NCI-H774 (cell line): Measurements from ENCODE around the gene RCAN3.
"Not testable (repeated sequence)": the region's sequence is repeated elsewhere in the genome, so short reads cannot be mapped to it uniquely, and the experiment has no call there.

Source experiments
- DNase-seq: peaks from one replicate; lab custom pipeline; 2025; lab: John Stamatoyannopoulos, UW

The RCAN3 gene

GRCh38 chr1:24502709-24503058 is at the start of gene RCAN3:
Gene RCAN3 (plus strand): TSS chr1:24502836. CDS start chr1:24514373, 11,537 bp downstream.
- DNase-seq, result peak; percentile 78

DNA sequence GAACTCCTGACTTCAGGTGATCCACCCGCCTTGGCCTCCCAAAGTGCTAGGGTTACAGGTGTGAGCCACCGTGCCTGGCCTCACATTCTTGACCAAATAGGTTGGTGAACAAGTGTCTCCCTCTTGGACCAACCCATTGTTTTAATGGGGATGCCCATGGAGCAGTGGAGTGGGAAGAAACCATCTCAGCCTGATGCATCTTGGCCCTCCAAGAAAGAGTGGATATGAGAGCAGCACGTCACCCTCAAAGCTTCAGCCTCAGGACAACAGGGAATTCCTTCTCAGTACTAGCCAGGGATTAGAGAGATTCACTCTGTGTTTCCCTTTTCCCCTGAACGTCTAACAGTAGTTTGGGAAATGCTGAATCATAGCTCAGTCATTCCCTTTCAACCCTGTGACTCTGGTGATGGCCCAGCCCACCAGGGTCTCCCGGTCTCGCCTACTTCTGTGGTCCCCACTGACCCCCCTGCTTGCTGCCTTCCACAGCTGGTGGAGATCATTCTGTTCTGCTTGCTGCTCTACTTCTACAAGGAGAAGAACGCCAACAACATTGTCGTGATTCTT is 49.6 kb upstream of the RCAN3 start:
- DNase-seq, result no peak

DNA sequence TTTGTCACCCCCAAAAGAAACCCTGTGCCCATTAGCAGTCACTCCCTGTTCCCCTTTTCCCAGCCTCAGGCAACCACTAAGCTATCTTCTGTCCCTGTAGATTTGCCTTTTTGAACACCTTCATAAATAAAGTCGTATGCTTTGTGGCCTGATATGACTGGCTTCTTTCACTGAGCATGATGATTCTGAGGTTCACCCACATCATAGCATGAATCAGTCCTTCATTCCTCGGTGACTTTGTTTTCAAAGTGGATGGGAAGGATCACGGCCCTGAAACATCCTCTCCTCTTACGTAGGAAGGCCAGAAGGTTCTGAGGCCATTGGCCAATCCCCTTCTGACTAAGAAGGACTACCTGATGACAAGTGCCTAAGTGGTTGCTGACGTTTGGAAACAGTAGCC is 48.0 kb upstream of the RCAN3 start:
- DNase-seq, result no peak

DNA sequence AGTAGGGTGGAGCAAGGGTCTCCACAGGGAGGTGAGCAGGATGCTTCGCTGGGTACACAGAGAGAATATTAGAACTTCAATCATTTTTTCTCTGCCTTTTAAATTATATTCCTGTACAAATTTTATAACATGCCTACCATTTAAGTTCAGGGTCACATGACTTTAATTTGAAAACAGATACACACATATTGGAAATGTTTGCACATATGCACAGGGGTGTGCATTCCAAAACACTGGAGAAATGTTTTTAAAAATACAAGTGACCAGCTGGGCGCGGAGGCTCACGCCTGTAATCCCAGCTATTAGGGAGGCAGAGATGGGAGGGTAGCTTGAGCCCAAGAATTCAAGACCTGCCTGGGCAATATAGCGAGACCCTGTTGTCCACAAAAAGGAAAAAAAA is 47.4 kb upstream of the RCAN3 start:
- DNase-seq, result no peak

- no peak for DNase-seq
These were observed 44.8 kb upstream of the RCAN3 start for GRCh38 chr1:24457866-24458265.

DNA sequence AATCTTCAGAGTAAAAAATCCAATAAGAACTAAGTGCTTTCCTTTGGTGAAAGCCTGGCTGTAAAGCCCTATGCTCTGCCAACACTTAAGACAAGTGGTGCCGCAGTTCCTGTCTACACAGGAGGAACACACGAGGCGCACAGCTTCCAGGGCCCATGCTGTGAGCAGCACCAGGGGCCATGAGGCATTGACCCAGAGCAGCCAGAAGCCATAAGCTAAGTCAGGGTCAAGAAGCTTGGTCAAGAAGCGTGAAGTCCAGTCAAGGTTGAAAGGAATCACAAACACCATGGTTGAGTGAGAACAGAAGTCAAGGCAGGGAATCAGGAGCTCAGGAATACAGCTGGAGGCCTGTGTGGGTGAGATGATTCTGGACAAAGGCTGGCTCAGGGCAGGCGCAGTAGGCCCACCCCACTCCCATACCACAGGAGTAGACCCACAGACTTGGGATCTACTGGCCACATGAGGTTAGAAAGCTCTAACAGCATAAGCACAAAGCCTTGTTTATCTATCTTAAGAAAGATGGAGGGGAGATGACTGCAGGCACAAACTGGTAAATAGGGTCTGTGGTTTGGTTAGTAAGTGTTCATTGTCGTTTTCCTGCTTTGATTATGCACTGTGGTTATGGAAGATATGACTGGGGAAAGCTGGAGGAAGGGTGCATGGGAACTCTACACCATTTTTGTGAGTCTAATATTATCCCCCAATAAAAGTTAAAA is 42.9 kb upstream of the RCAN3 start:
- DNase-seq, result no peak

DNA sequence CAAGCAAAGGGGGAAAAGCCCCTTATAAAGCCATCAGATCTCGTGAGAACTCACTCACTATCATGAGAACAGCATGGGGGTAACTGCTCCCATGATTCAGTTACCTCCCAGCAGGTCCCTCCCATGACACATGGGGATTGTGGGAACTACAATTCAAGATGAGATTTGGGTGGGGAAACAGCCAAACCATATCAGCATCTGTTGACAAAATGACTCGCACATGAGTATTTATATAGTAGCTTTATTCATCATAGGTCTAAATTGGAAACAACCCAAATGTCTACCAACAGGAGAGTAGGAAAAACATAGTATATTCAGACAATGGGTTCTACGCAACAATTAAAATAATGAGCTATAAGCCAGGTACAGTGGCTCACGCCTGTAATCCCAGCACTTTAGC is 40.5 kb upstream of the RCAN3 start:
- DNase-seq, result not testable (repeated sequence)

DNA sequence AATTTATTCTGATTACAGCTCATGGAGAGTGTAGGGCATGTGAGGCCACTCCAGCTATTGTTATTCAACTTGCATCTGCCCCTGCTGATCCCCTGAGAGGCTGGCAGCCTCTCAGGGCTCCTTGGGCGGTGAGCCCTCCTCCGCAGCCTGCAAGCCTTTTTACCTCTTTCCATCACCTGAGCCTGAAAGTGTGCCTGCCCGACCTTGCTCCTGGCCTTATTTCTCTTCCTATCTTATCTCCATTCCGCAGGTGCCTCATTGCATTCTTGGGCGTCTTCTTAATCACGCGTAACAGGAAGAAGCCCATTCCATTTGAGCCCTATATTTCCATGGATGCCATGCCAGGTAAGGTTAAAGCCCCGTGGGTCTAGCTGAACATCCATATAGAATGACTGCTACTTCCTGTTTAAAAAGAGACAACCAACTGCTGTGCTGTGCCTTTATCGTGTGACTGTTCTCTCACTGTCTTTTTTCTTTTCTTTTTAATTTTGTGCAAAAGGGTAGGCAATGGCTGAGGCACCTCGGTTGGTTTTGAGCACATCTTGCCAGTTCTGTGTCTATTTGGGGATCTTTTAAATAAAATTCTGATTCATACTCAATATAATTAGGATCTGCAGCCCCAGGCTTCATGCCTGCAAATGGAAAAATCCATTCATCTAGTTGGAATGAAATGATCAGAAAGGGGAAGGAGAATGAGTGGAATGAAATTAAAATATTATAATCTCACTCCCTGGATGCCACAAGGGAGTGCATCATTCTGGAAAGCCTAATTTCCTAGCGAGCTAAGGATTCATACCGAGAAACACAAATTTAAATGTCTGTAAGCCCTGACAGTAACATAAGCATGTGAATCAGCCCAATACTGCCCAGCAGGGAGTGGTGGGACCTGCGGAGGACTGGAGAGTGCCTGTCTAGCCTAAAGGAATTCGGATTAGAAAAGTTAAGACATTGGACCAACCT is 38.6 kb upstream of the RCAN3 start:
- DNase-seq, result no peak

- DNase-seq, result no peak
These were observed 37.5 kb upstream of the RCAN3 start for GRCh38 chr1:24465099-24465498.

GRCh38 chr1:24465638-24466037 is 37.0 kb upstream of the RCAN3 start:
- no peak for DNase-seq

DNA sequence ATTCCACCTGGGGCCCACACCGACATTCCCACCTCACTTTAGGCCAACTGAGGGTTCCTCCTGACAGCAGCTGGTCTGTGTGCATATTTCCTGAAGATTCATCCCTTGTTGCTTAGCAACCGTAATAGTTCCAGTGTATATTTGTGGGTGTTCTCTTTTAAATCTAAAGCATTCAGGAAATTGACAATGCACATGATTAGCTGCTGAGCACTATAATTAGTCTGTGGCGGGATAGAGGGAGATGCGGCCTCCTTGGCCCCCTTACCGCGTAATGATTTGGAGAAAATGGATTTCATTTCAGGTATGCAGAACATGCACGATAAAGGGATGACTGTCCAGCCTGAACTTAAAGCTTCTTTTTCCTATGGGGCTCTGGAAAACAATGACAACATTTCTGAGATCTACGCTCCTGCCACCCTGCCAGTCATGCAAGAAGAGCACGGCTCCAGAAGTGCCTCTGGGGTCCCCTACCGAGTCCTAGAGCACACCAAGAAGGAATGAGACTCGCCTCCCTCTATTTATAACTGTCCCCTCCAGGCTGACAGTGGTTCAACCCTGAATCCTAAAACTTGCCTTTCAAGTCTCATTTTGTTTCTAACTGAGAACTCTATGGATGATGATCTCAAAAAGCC is 33.8 kb upstream of the RCAN3 start:
- no peak for DNase-seq

DNA sequence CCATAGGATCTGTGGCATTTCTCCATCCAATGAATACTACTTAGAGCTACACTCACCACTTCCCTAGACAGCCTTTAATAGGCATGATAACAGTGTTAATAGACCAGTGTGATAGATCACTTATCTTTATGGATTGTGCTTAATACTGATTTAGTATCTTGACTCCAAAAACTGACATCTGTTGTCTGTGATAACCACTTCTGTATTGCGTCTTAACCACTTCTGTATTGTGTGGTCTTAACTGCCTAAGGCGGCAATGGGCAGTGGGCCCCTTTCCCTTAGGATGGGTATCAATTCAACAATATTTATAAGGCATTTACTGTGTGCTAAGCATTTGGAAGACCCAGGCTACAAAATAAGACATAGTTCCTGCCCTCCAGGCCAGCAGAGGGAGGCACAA is 32.0 kb upstream of the RCAN3 start:
- DNase-seq, result no peak

DNA sequence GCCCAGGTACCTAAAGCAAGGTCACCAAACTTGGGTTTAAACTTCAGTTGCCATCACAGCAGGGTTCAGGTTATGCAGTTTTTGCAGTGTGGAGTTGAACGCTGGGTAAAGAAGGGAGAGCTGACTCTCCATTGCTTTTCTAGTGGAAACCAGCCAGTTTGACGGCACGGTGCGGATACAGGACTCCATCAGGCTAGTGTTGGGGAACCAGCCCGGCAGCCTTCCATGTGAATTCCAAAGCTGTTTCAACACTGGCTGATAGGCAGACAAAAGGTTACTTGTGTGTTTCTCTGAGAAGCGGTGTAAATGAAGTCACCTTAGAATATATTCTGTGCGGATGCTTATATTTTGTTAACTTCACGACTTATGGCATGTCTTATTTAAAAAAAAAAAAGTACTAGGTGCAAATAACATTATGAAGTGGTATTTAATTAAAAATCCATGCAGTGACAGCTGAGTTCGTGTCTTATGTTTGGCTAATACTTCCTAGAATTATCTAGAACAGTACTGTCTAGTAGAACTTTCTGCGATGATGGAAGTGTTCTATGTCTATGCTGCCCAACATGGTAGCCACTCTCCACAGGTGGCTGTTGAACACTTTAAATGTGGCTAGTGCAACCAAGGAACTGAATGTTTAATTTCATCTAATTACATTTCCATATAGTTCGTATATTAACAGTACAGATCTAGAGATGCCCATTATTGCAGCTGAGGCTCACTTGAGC is 29.9 kb upstream of the RCAN3 start:
- no peak for DNase-seq

- no peak for DNase-seq
These were observed 28.4 kb upstream of the RCAN3 start for GRCh38 chr1:24474193-24474592.

DNA sequence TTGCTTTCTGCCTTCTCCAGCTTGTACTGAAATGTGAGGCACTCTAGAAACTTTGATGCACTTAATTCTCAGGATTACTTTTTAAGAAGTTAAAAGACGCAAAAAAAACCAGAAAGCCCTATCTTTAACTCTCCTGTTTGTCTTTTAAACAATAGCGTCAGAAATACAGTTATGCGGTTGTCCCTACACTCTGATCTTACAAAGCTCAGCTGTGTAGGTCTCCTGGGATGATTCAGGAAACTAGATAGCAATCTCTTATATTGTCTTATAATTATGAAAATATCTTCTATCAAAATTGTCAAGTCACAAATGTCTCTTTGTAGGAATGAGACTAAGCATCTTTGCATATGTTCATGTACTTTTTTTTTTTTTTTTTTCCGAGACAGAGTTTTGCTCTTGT is 26.9 kb upstream of the RCAN3 start:
- no peak for DNase-seq

- no peak for DNase-seq
These were observed 26.1 kb upstream of the RCAN3 start for GRCh38 chr1:24476571-24476970.

GRCh38 chr1:24477309-24477708 is 25.3 kb upstream of the RCAN3 start:
- no peak for DNase-seq

- no peak for DNase-seq
These were observed 21.5 kb upstream of the RCAN3 start for GRCh38 chr1:24481101-24481500.

GRCh38 chr1:24481843-24482610 is 20.6 kb upstream of the RCAN3 start:
- no peak for DNase-seq

- no peak for DNase-seq
These were observed 19.2 kb upstream of the RCAN3 start for GRCh38 chr1:24483441-24483840.

DNA sequence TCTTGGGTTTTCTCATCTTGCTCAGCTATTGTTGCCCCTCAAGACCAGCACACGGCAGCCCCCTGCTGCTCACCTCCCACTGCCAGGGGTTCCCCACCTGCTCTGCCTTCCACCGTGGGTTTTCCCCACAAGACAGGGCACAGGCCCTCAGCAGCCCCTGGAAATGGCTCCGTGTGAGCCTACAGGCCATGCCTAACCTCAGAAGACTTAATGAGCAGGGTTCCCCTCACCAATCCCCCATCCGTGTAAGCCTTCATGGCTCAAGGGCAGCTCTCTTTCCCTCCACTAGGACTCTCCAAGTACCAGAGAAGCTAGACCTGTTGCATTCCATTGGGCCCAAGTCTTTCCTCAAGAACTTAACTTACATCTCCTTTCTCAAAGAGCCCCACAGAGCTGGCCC is 18.4 kb upstream of the RCAN3 start:
- no peak for DNase-seq
